Stimulated activated naive CD8-positive, alpha-beta T cell treated with anti-CD3 and anti-CD28 coated beads, Interleukin-15, Interleukin-2, amounts not matched to agents 100 ng/mL and 50 ng/mL, for 24 hours (primary cell): Measurements from ENCODE around the gene BORCS6.

Experiments
- H3K27ac Mint-ChIP-seq: one replicate; pipeline ENCODE4 v1.8.0; 2021; ENCODE audit warnings: mild to moderate bottlenecking, mixed read lengths
- H3K27me3 Mint-ChIP-seq: one replicate; pipeline ENCODE4 v1.8.0; 2021; ENCODE audit warnings: mixed read lengths
- H3K36me3 Mint-ChIP-seq: one replicate; pipeline ENCODE4 v1.8.0; 2021; ENCODE audit warnings: low read depth, mixed read lengths
- H3K4me1 Mint-ChIP-seq: one replicate; pipeline ENCODE4 v1.8.0; 2021; ENCODE audit warnings: low read depth, mixed read lengths
- H3K4me3 Mint-ChIP-seq: one replicate; pipeline ENCODE4 v1.8.0; 2021; ENCODE audit warnings: mild to moderate bottlenecking, mixed read lengths
- H3K9me3 Mint-ChIP-seq: one replicate; pipeline ENCODE4 v1.8.0; 2021; ENCODE audit warnings: mixed read lengths

Gene BORCS6

GRCh38 chr17:8189711-8190477, at the start of gene BORCS6:
BORCS6 (minus strand) TSS chr17:8190180; CDS start chr17:8190140, 40 bp downstream.
- Mint-ChIP-seq H3K27me3 (no peaks in the 10 kb centered on the region), H3K4me3 (no peak within 1 kb of the TSS), H3K36me3 (no peaks in the 10 kb centered on the region), H3K4me1 (peaks cover 13% of the 10 kb centered on the region), H3K9me3 (no peaks in the 10 kb centered on the region), H3K27ac (peak within 1 kb of the TSS; percentile 82)

- Mint-ChIP-seq H3K36me3 (peaks cover 61% of the 10 kb centered on the region), H3K4me3 (no peak overlapping the region), H3K27ac (peak overlapping the region; percentile 67), H3K4me1 (peaks cover 3% of the 10 kb centered on the region), H3K9me3 (no peaks in the 10 kb centered on the region), H3K27me3 (no peaks in the 10 kb centered on the region)
Observed at GRCh38 chr17:8237886-8238285, 47.9 kb upstream of the BORCS6 start.

- Mint-ChIP-seq H3K36me3 (peaks cover 63% of the 10 kb centered on the region), H3K4me3 (no peak overlapping the region), H3K27me3 (no peaks in the 10 kb centered on the region), H3K27ac (no peak overlapping the region), H3K9me3 (no peaks in the 10 kb centered on the region), H3K4me1 (peaks cover 3% of the 10 kb centered on the region)
Observed at GRCh38 chr17:8237175-8237574, 47.2 kb upstream of the BORCS6 start.

- Mint-ChIP-seq H3K4me3 (no peak overlapping the region), H3K36me3 (peaks cover 72% of the 10 kb centered on the region), H3K9me3 (no peaks in the 10 kb centered on the region), H3K27me3 (no peaks in the 10 kb centered on the region), H3K4me1 (peaks cover 3% of the 10 kb centered on the region), H3K27ac (no peak overlapping the region)
Observed at GRCh38 chr17:8235676-8236075, 45.7 kb upstream of the BORCS6 start.

- no peak overlapping the region for H3K27ac Mint-ChIP-seq
- no peak overlapping the region for H3K4me3 Mint-ChIP-seq
- H3K27me3 Mint-ChIP-seq: no peaks in the 10 kb centered on the region
- no peaks in the 10 kb centered on the region for H3K9me3 Mint-ChIP-seq
- peaks cover 75% of the 10 kb centered on the region for H3K36me3 Mint-ChIP-seq
- H3K4me1 Mint-ChIP-seq: no peaks in the 10 kb centered on the region
Observed at GRCh38 chr17:8234361-8235270, 44.6 kb upstream of the BORCS6 start.

- peaks cover 6% of the 10 kb centered on the region for H3K4me1 Mint-ChIP-seq
- H3K9me3 Mint-ChIP-seq: no peaks in the 10 kb centered on the region
- no peak overlapping the region for H3K27ac Mint-ChIP-seq
- no peak overlapping the region for H3K4me3 Mint-ChIP-seq
- peaks cover 76% of the 10 kb centered on the region for H3K36me3 Mint-ChIP-seq
- no peaks in the 10 kb centered on the region for H3K27me3 Mint-ChIP-seq
Observed at GRCh38 chr17:8231701-8232100, 41.7 kb upstream of the BORCS6 start.

- Mint-ChIP-seq H3K9me3 (no peaks in the 10 kb centered on the region), H3K27me3 (peaks cover 7% of the 10 kb centered on the region), H3K4me3 (peak overlapping the region; percentile 66), H3K4me1 (peaks cover 44% of the 10 kb centered on the region), H3K27ac (peak overlapping the region; percentile 90), H3K36me3 (peaks cover 53% of the 10 kb centered on the region)
Observed at GRCh38 chr17:8227238-8227581, 37.2 kb upstream of the BORCS6 start.

GRCh38 chr17:8226536-8227237, 36.7 kb upstream of the BORCS6 start:
- Mint-ChIP-seq H3K36me3 (peaks cover 51% of the 10 kb centered on the region), H3K9me3 (no peaks in the 10 kb centered on the region), H3K4me1 (peaks cover 48% of the 10 kb centered on the region), H3K4me3 (peak overlapping the region; percentile 66), H3K27me3 (peaks cover 10% of the 10 kb centered on the region), H3K27ac (peak overlapping the region; percentile 90)

- peaks cover 10% of the 10 kb centered on the region for H3K27me3 Mint-ChIP-seq
- H3K36me3 Mint-ChIP-seq: peaks cover 48% of the 10 kb centered on the region
- H3K4me1 Mint-ChIP-seq: peaks cover 54% of the 10 kb centered on the region
- peak overlapping the region; percentile 66 for H3K4me3 Mint-ChIP-seq
- no peaks in the 10 kb centered on the region for H3K9me3 Mint-ChIP-seq
- H3K27ac Mint-ChIP-seq: peak overlapping the region; percentile 90
Observed at GRCh38 chr17:8225813-8226535, 36.0 kb upstream of the BORCS6 start.

- Mint-ChIP-seq H3K27ac (no peak overlapping the region), H3K36me3 (peaks cover 45% of the 10 kb centered on the region), H3K9me3 (no peaks in the 10 kb centered on the region), H3K4me3 (no peak overlapping the region), H3K4me1 (peaks cover 59% of the 10 kb centered on the region), H3K27me3 (peaks cover 13% of the 10 kb centered on the region)
Observed at GRCh38 chr17:8224891-8225812, 35.2 kb upstream of the BORCS6 start.

- Mint-ChIP-seq H3K4me3 (peak overlapping the region; percentile 97), H3K36me3 (peaks cover 32% of the 10 kb centered on the region), H3K4me1 (peaks cover 59% of the 10 kb centered on the region), H3K27me3 (peaks cover 13% of the 10 kb centered on the region), H3K9me3 (no peaks in the 10 kb centered on the region), H3K27ac (peak overlapping the region; percentile 99)
Observed at GRCh38 chr17:8223356-8224126, 33.6 kb upstream of the BORCS6 start.

- Mint-ChIP-seq H3K4me1 (peaks cover 62% of the 10 kb centered on the region), H3K9me3 (no peaks in the 10 kb centered on the region), H3K27ac (peak overlapping the region; percentile 99), H3K36me3 (peaks cover 29% of the 10 kb centered on the region), H3K4me3 (peak overlapping the region; percentile 97), H3K27me3 (peaks cover 13% of the 10 kb centered on the region)
Observed at GRCh38 chr17:8222630-8223355, 32.8 kb upstream of the BORCS6 start.

- H3K36me3 Mint-ChIP-seq: peaks cover 24% of the 10 kb centered on the region
- H3K27me3 Mint-ChIP-seq: peaks cover 13% of the 10 kb centered on the region
- H3K4me3 Mint-ChIP-seq: peak overlapping the region; percentile 97
- H3K27ac Mint-ChIP-seq: peak overlapping the region; percentile 99
- peaks cover 61% of the 10 kb centered on the region for H3K4me1 Mint-ChIP-seq
- H3K9me3 Mint-ChIP-seq: no peaks in the 10 kb centered on the region
Observed at GRCh38 chr17:8222380-8222629, 32.3 kb upstream of the BORCS6 start.
